Activated naive CD8-positive, alpha-beta T cell treated with anti-CD3 and anti-CD28 coated beads for 36 hours (primary cell): ENCODE data around the gene NME3. TPM values are rescaled to one million over a fixed set of nuclear protein-coding genes. Genes with fewer than 3 reads are reported as not detected.

ENCODE experiments used
- DNase-seq: peaks from one replicate; pipeline ENCODE4 v3.0.0; 2021
- H3K27ac Mint-ChIP-seq: one replicate; pipeline ENCODE4 v1.8.0; 2022; ENCODE audit warnings: mild to moderate bottlenecking, moderate library complexity, mixed read lengths
- H3K27me3 Mint-ChIP-seq: one replicate; pipeline ENCODE4 v1.8.0; 2022; ENCODE audit warnings: mild to moderate bottlenecking, mixed read lengths
- H3K36me3 Mint-ChIP-seq: one replicate; pipeline ENCODE4 v1.8.0; 2021; ENCODE audit warnings: mild to moderate bottlenecking, mixed read lengths
- H3K4me1 Mint-ChIP-seq: one replicate; pipeline ENCODE4 v1.8.0; 2021; ENCODE audit warnings: mixed read lengths
- H3K4me3 Mint-ChIP-seq: one replicate; pipeline ENCODE4 v1.8.0; 2022; ENCODE audit warnings: mild to moderate bottlenecking, moderate library complexity, mixed read lengths
- H3K9me3 Mint-ChIP-seq: one replicate; pipeline ENCODE4 v1.8.0; 2022; ENCODE audit warnings: mixed read lengths
- total RNA-seq, 2 experiments: library from RNA; stranded (reverse); gene quantifications; one replicate each; pipeline ENCODE4 v1.2.3, GENCODE V29; 2021

NME3 gene
- total RNA-seq, 2 experiments from 2014 or later = 24.5 to 24.9 TPM

GRCh38 chr16:1759511-1759910, 11.8 kb downstream of the NME3 start:
- H3K27me3 Mint-ChIP-seq = no peaks in the 10 kb centered on the region
- no peak overlapping the region for H3K4me3 Mint-ChIP-seq
- H3K4me1 Mint-ChIP-seq = peaks cover 10% of the 10 kb centered on the region
- no peaks in the 10 kb centered on the region for H3K9me3 Mint-ChIP-seq
- H3K36me3 Mint-ChIP-seq = peaks cover 6% of the 10 kb centered on the region
- no peak overlapping the region for H3K27ac Mint-ChIP-seq
- no peak for DNase-seq

- H3K36me3 Mint-ChIP-seq = peaks cover 6% of the 10 kb centered on the region
- no peak for DNase-seq
- H3K27me3 Mint-ChIP-seq = no peaks in the 10 kb centered on the region
- no peaks in the 10 kb centered on the region for H3K9me3 Mint-ChIP-seq
- H3K27ac Mint-ChIP-seq = no peak overlapping the region
- peaks cover 10% of the 10 kb centered on the region for H3K4me1 Mint-ChIP-seq
- no peak overlapping the region for H3K4me3 Mint-ChIP-seq
These were observed 12.4 kb downstream of the NME3 start for GRCh38 chr16:1758923-1759322.

GRCh38 chr16:1757714-1758461, 13.5 kb downstream of the NME3 start:
- Mint-ChIP-seq H3K4me1 (peaks cover 10% of the 10 kb centered on the region), H3K27ac (no peak overlapping the region), H3K4me3 (no peak overlapping the region), H3K9me3 (no peaks in the 10 kb centered on the region), H3K27me3 (no peaks in the 10 kb centered on the region), H3K36me3 (peaks cover 6% of the 10 kb centered on the region)
- DNase-seq = no peak

GRCh38 chr16:1754204-1754603, 17.1 kb downstream of the NME3 start:
- DNase-seq = no peak
- Mint-ChIP-seq H3K4me3 (no peak overlapping the region), H3K27me3 (no peaks in the 10 kb centered on the region), H3K9me3 (no peaks in the 10 kb centered on the region), H3K4me1 (peaks cover 10% of the 10 kb centered on the region), H3K36me3 (peaks cover 6% of the 10 kb centered on the region), H3K27ac (no peak overlapping the region)

GRCh38 chr16:1752853-1753252, 18.5 kb downstream of the NME3 start:
- no peak overlapping the region for H3K27ac Mint-ChIP-seq

GRCh38 chr16:1751946-1752345, 19.4 kb downstream of the NME3 start:
- Mint-ChIP-seq H3K4me1 (peaks cover 4% of the 10 kb centered on the region), H3K27ac (no peak overlapping the region), H3K4me3 (no peak overlapping the region), H3K27me3 (no peaks in the 10 kb centered on the region), H3K36me3 (peaks cover 6% of the 10 kb centered on the region), H3K9me3 (no peaks in the 10 kb centered on the region)
- DNase-seq = no peak

More at GRCh38 chr16:1752853-1753252, 18.5 kb downstream of the NME3 start:
- Mint-ChIP-seq H3K4me3 (no peak overlapping the region), H3K4me1 (peaks cover 10% of the 10 kb centered on the region), H3K36me3 (peaks cover 6% of the 10 kb centered on the region), H3K27me3 (no peaks in the 10 kb centered on the region), H3K9me3 (no peaks in the 10 kb centered on the region)
- no peak for DNase-seq

- Mint-ChIP-seq H3K36me3 (peaks cover 1% of the 10 kb centered on the region), H3K27ac (no peak overlapping the region), H3K4me1 (no peaks in the 10 kb centered on the region), H3K27me3 (no peaks in the 10 kb centered on the region), H3K9me3 (no peaks in the 10 kb centered on the region), H3K4me3 (no peak overlapping the region)
- DNase-seq = no peak
These were observed 21.9 kb downstream of the NME3 start for GRCh38 chr16:1749152-1750117.

GRCh38 chr16:1747934-1748333, 23.4 kb downstream of the NME3 start:
- DNase-seq = no peak
- H3K9me3 Mint-ChIP-seq = no peaks in the 10 kb centered on the region
- peaks cover 1% of the 10 kb centered on the region for H3K36me3 Mint-ChIP-seq
- H3K4me1 Mint-ChIP-seq = no peaks in the 10 kb centered on the region
- no peak overlapping the region for H3K4me3 Mint-ChIP-seq
- H3K27me3 Mint-ChIP-seq = no peaks in the 10 kb centered on the region
- no peak overlapping the region for H3K27ac Mint-ChIP-seq

- Mint-ChIP-seq H3K36me3 (peaks cover 1% of the 10 kb centered on the region), H3K27ac (no peak overlapping the region), H3K27me3 (no peaks in the 10 kb centered on the region), H3K9me3 (no peaks in the 10 kb centered on the region), H3K4me3 (no peak overlapping the region), H3K4me1 (no peaks in the 10 kb centered on the region)
- DNase-seq = no peak
These were observed 24.6 kb downstream of the NME3 start for GRCh38 chr16:1746693-1747195.

- no peak for DNase-seq
- H3K4me1 Mint-ChIP-seq = no peaks in the 10 kb centered on the region
- peaks cover 1% of the 10 kb centered on the region for H3K36me3 Mint-ChIP-seq
These were observed 25.2 kb downstream of the NME3 start for GRCh38 chr16:1745900-1746692.

GRCh38 chr16:1745181-1745899, 26.0 kb downstream of the NME3 start:
- H3K27ac Mint-ChIP-seq = no peak overlapping the region
- H3K9me3 Mint-ChIP-seq = no peaks in the 10 kb centered on the region
- no peak overlapping the region for H3K4me3 Mint-ChIP-seq
- peaks cover 1% of the 10 kb centered on the region for H3K36me3 Mint-ChIP-seq
- H3K27me3 Mint-ChIP-seq = no peaks in the 10 kb centered on the region
- no peak for DNase-seq
- no peaks in the 10 kb centered on the region for H3K4me1 Mint-ChIP-seq

More at GRCh38 chr16:1745900-1746692, 25.2 kb downstream of the NME3 start:
- H3K4me3 Mint-ChIP-seq = no peak overlapping the region
- no peaks in the 10 kb centered on the region for H3K27me3 Mint-ChIP-seq
- no peak overlapping the region for H3K27ac Mint-ChIP-seq
- H3K9me3 Mint-ChIP-seq = no peaks in the 10 kb centered on the region

- peaks cover 1% of the 10 kb centered on the region for H3K36me3 Mint-ChIP-seq
- H3K4me1 Mint-ChIP-seq = no peaks in the 10 kb centered on the region
These were observed 27.0 kb downstream of the NME3 start for GRCh38 chr16:1744338-1744840.

GRCh38 chr16:1743376-1744337, 27.7 kb downstream of the NME3 start:
- Mint-ChIP-seq H3K9me3 (no peaks in the 10 kb centered on the region), H3K4me1 (no peaks in the 10 kb centered on the region), H3K27ac (no peak overlapping the region), H3K36me3 (peaks cover 1% of the 10 kb centered on the region), H3K27me3 (no peaks in the 10 kb centered on the region), H3K4me3 (no peak overlapping the region)
- DNase-seq = no peak

More at GRCh38 chr16:1744338-1744840, 27.0 kb downstream of the NME3 start:
- Mint-ChIP-seq H3K27me3 (no peaks in the 10 kb centered on the region), H3K9me3 (no peaks in the 10 kb centered on the region), H3K27ac (no peak overlapping the region), H3K4me3 (no peak overlapping the region)
- DNase-seq = no peak
